Measurements from ENCODE around the gene ATP7A.
A peak's percentile ranks its signal among the peaks of the same experiment; 100 is the strongest.

Gene ATP7A

DNA sequence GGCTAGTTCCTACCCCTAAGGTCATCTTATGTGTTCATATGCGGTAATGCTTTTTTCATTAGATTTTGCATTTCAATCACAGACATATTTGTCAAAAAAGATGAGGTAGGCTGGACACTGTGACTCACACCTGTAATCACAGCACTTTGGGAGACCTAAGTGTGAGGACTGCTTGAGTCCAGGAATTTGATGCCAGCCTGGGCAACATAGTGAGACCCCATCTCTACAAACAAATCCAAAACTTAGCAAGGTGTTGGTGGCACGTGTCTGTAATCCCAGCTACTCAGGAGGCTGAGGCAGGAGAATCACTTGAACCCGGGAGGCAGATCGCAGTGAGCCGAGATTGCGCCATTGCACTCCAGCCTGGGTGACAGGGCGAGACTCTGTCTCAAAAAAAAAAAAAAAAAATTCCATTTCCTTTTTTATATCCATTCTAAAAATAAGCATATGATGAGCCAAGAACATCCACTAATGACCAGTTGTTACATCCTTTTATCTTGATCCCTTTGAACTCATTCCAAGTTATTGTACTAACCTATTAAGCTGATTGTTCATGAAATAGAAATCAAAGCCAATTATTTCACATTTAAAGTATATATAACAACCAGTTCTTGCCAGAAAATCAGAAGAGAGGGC is 35.5 kb downstream of the ATP7A start:
- FAIRE-seq, result no peak

DNA sequence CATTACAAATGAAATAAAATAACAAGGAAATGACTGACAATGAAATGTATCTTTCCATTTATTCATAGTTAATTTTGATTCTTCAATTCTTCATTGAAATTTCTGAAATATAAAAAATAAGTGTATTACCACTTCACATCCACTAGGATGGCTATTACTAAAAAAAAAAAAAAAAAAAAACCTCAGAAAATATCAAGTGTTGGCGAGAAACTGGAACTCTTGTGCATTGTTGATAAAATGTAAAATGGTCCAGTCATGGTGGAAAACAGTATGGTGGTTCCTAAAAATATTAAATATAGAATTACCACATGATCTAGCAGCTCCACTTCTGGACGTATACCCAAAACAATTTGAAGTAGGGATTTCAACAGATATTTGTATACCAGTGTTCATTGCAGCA is 36.1 kb downstream of the ATP7A start:
- peak; percentile 74 for FAIRE-seq

DNA sequence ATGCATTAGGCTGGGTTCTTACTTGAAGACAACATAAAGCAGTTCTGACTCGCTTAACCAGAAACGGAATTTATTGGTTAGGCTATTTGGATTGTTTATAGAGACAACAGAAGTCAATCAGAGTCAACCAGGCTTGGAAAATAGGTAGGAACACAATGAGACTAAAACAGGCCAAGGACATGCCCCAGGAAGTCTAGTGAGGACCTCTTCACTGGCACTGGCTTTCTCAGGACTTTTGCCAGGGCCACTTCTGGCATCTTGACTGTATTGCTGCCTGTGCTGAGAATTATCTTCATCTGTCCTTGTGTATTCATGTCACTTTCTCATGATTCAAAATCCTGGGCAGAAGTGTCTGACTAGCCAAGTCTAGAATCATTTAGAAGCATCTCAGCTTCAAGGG is 39.3 kb downstream of the ATP7A start:
- no peak for FAIRE-seq

DNA sequence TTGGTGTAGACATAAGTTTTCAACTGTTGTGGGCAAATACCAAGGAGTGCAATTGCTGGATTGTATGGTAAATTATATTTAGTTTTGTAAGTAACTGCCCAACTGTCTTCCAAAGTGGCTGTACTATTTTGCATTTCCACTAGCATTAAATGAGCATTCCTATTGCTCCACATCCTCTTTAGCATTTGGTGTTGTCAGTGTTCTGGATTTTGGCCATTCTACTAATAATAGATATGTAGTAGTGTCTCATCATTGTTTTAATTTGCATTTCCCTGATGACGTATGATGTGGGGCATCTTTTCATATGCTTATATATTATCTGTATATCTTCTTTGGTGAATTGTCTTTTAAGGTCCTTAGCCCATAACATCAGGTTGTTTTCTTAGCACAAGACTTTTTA is 41.7 kb downstream of the ATP7A start:
- FAIRE-seq, result no peak

DNA sequence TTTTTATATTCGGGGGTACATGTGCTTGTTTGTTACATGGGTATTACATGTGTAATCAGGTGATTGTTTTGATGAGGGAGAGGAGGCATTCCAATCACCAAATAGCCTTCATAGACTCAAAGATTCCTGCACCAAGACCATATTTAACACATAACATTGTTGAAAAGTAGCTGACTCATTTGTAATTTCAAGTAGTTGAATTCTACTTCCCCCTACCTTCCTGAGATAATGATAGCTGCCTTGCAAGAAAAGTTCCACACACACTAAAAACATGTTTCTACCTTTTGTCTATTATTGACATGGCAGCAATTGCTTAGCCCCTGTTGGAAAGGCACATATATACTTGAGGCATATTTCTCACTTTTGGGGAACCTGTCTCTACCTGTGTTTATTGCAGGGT is 42.8 kb downstream of the ATP7A start:
- FAIRE-seq, result no peak

DNA sequence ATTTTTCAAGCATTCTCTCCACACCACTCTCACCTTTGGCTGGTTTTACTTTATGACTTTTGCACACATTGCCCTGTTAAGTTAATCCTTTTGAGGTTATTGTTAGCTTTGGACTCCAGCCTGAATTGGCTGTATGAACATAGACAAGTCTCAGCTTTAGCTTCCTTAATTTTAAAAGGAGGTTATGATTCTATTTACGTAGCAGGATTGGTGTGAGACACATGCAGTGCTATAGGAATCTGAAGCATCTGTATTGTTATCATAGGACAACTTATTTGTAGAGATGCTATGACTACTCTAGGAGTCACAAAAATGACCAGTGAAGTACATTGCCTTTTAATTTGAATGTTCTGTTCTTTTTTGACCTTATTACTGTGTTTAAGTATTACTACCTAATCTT is 43.2 kb downstream of the ATP7A start:
- FAIRE-seq, result no peak

DNA sequence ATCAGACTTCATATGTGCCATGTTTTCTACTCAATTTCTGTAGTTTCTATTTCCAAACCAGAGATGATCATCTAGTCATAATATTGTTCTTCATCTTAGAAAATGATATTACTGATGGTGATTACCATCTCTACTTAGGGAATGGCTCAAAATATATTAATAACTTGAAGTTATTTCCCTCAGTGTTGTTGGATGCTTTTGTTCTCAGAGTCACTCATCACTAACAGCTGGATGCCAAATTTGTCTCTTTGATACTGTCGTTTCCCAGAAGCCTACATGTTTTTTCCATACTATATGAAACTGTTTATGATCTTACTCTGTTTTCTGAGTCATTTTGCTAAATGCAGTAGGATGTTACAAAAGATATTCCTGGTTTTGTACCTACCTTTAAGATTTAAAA is 50.1 kb downstream of the ATP7A start:
- FAIRE-seq, result no peak

DNA sequence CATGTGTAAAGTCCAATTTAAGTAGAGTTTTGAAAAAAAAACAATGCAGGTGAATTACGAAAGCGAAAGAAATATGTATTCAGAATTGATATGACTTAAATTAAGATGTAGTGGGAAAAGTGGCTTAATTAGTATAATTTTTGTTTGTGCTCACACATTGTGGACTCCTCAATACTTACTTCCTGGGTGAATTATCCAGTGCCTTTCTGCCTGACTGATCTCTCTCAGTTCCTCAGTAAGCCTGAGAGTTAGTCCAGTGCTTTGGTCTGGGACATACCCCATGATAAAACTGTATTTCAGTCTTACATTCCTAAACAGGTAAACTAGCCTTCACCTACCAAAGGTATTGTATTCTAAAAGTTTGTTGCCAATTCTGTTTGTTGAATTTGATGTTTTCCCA is 50.6 kb downstream of the ATP7A start:
- no peak for FAIRE-seq

DNA sequence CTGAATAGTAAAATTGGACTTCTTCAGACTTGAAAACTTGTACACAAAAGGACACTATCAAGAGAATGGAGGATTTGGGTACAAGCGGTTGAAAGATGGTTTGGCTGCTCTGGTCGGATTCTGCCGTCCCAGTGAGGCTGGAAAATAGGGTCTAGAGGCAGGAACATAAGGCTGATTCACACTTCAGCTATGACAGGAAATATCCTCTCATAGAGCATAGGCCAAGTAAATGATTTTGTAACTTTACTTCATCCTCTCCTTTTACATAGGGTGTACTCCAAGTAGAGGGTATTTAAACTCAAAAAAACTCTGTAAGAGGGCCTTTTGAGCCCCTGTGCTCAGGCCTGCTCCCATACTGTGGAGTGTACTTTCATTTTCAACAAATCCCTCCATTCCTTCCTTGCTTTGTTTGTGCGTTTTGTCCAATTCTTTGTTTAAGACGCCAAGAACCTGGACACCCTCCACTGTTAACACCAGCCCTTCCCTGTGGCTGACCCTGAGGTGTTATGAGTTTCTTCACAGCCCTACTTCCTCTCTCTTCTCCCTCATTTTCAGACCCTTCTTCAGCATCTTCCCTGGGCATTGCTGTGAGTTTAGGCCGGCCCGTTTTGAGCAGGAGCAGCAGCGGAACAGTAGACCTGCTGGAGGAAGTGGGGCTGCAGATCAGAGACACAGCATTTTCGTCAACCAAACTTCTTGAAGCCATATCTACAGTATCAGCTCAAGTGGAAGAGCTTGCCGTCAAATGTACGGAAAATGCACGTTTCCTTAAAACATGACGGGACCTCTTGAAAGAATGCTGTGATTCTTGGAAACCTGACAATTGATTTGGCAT is 51.8 kb downstream of the ATP7A start:
- no peak for FAIRE-seq

DNA sequence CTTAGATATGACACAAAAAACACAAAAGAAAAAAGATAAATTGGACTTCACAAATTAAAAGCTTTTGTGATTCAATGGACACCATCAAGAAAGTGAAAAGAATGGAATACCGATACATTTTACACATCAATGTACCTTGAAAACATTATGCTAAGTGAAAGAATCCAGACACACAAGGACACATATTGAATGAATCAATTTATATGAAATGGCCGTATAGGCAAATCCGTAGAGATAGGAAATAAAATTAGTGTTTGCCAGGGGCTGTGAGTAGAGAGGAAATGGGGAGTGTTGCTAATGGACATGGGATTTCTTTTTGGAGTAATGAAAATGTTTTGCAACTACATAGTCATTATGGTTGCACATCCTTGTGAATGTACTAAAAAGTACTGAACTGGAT is 55.9 kb downstream of the ATP7A start:
- no peak for FAIRE-seq

DNA sequence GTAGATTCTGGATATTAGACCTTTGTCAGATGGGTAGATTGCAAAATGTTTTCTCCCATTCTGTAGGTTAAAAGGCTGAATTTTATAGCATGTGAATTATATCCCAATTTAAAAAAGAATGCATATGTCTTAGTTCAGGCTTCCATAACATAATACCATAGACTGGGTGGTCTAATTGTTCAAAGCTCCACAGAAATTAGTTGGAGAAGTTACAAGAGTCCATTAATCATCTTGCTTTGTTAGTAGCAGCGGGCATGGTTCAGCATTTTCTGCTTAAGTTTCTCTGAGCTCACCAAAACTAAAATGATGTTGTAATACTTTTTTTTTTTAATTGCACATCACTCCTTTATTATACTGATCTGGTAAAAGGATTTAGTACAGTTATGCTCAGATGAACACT is 57.1 kb downstream of the ATP7A start:
- FAIRE-seq, result no peak

DNA sequence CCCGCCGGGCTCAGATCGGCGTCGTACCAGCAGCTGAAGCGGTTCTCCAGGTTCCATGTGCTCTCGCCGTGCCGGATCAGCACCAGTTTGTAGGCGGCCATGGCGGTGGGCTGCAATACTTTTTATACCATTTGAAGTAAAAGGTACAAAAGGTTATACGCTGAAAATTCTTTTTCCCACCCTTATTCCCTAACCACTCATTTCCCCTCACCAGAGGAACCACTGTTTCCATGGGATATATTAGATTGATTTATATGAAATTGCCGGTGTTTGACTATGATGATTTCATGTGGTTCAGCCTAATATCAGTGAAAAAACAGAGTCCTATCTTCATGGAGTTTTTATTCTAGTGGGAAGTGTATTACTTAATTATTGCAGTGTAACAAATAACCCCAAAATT is 59.0 kb downstream of the ATP7A start, which contains the start of gene PGAM4:
TSS of gene PGAM4 (minus strand) at position 101 of the 400 bp plus-strand sequence. CDS start at position 101, 0 bp downstream.
- FAIRE-seq, result no peak

DNA sequence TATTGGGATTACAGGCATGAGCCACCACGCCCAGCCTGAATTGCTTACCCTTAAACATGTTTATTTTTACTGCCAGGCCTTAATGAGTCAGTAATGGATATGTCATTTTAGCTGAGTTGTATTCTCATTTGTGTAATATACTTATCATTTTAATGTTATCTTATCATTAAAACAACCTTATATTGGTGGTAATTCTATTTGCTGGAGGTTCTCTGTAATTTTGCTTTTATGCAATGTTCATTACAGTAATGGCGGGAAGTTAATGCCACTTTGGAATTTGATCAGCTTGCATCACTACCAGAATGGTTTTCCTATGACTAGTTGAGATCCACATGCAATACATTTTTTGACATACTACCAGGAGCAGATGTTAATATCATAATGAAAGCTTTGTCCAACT is 65.3 kb downstream of the ATP7A start:
- FAIRE-seq, result no peak

DNA sequence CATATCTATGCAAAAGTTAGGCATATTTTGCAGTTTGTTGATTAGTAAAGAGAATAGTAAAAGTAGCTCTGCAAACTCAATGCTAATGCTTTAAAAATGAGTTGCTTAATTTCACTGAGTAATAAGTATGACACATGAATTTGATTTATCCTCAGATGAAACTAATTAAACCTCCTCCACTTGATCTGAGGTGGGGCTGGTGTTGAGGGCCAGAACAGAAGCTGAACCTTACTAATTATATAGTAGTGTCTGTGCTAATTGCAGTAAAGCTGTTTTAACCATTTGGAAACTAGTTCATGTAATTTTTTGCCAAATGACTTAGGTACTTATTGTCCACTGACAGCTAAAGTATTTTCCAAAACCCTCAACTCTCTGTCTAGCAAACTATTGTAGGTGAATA is 66.6 kb downstream of the ATP7A start:
- no peak for FAIRE-seq

DNA sequence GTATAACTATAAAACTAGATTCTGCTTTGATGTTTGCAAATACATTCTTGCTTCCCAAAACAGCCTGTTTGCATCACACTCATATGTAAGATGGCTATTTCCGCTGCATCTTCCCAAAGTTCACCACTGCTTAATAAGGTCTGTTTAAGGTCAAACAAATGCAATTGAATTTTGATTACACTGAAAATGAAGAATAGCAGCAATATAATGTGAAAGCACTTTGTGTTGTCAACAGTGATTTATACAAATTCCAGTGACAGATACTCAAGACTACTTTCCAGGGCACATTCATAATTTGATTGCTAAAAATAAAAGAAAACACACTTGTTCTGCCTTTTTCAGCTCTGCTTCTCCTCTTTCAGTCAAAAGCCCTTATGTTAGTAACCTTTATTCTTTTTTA is 67.0 kb downstream of the ATP7A start:
- no peak for FAIRE-seq

DNA sequence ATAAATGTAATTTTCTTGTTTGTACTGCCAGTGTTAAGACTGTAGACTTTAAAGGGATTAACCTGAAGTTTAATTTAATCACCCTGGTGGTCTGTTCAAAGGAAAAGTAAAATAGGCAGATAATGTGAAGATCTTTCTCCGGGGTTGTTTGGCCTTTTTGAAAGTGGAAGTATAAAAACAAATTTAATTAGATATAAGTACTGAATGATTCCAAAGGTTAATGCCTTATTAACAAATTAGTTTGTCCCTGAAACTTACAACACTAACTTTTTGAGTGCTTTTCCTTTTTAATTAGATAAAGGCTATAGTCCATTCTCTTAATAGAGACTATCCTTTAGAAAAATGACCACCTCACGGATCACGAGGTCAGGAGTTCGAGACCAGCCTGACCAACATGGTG is 69.4 kb downstream of the ATP7A start:
- FAIRE-seq, result no peak

DNA sequence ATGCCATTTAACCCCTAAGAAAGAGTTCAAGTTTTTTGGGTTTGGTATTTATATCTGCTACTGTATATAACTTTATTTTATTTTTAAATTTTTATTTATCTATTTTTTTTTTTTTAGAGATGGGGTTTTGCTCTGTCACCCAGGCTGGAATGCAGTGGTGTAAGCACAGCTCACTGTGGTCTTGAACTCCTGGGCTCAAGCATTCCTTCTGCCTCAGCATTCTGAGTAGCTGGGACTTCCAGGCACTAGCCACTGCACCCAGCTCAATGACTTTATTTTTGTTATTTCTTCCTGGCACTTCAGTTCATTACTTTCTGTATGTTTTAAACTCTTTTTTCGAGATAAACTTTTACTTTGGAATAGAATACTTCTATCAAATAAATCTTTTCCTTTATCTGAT is 101.4 kb downstream of the ATP7A start:
- no peak for FAIRE-seq

DNA sequence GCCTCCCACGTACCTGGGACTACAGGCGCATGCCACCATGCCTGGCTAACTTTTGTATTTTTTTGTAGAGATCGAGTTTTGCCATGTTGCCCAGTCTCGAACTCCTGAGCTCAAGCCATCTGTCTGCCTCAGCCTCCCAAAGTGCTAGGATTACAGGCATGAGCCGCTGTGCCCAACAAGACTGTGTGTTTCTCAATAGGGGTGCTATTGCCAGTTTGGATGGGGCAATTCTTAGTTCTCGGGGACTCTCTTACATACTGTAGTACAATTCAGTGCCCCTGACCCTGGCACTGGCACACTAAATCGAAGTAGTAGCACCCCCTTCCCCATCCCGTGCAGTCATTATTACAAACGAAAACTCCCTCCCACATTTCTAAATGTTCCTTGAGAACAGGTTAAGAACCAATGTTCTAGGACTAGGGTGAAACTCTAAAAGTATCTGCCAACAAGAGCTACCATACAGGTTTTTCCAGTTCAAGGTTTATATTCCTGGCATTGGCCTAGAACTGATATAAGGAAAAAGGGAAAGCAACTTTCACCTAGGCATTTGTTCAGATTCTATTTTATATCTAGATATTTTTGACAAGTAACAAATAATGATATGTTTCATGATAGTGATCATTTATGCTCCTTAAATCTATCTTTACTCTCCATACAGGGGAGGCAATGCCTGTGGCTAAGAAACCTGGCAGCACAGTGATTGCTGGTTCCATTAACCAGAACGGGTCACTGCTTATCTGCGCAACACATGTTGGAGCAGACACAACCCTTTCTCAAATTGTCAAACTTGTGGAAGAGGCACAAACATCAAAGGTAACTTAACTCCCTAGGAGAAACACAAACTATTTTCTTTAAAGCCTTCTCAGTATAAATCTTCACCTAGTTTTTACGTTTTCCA is 109.3 kb downstream of the ATP7A start:
- FAIRE-seq, result no peak

DNA sequence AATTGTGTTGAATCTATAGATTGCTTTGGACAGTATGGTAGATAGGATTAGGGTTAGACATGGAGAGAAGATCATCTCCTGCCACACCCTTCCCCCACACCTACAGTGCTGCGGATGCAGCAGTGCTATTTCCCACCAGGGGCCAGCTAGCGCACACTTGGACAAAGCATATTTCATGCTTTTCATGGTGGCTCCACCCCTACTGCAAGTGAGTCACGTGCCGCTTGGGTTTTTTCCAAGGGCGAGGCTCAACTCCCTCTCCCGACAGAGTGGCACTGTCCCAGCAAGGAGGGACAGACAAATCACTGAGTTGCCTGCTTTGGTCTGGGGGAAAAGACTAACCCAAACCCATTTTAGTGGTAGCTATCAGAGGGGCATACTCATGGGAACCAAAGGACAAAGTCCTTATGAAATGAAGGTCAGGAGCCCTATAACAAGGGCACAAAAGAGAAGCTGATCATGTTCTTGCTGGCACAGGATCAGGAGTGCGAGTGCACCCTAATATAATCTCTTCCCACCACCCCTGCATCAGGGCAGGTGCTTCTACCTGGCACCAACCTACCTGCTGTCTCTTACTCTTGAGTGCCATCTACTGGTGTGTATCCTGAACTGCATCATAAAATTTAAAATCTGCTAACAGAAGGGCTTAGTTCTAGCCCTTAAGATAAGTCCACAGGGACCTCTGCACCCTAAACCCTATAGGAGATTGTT is 114.0 kb downstream of the ATP7A start:
- peak; percentile 41 for FAIRE-seq

DNA sequence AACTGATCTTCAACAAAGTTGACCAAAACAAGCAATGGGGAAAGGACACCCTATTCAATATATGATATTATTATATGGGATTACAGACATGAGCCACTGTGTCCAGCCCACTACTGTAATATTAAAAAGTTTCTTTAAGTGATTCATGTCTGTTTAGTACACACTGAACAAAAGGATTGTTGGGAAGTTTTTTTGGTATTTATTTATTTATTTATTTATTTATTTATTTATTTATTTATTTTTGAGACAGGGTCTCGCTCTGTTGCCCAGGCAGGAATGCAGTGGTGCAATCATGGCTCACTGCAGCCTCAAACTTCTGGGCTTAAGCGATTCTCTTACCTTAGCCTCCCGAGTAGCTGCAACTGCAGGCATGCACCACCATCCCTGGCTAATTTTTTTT is 117.3 kb downstream of the ATP7A start:
- FAIRE-seq, result no peak

DNA sequence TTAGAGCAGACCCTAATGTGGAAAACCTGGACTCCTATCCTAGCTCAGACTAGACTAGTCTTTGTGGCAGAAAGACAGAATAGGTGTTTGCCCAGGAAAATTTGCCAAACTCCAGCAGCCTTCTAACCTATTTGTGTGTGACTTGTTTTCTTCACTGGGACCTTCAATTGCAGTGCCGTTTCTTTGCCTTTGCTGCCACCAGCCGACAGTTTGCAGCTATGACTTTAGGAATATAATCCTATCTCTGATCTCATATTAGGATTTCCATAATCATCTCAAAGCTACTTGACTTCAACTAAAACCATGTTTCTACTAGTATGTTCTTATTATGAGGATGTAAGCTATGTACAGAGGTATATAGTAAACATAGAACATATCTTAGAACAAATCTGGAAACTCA is 119.2 kb downstream of the ATP7A start:
- peak; percentile 82 for FAIRE-seq

DNA sequence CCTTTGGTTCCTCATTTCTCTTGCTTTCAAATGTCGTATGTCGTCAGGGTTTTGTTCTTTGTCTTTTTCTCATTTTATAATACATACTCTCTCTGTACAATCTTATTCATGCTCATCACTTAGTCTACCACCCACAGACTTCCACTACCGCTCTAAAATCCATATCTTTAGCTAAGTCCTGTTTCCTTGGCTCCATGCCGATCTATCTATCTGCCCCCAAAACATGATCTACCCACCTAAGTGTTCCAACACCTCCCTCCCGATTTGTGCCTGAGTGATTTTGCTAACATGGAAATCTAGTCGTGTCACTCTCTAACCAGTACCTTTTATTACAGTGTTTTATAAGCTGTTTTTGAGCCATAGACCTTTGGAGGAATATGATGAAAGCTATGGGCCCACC is 124.6 kb downstream of the ATP7A start:
- no peak for FAIRE-seq

DNA sequence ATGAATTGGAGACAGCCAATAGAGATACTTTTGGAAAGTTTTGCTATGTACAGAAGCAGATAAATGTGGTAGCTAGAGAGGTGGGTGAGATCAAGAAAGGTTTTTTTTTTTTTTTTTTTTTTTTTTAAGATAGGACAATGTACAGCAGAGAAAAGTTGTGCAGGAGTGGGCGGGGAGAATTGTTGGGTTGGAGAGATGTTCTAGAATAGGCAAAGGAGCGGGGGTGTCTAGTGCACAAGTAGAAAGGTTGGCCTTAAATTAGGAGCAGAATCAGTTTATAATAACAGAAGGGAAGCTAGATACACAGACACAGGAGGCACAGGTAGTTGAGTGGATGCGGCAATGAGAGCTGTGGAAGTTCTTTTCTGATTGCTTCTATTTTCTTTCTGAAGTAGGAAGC is 127.4 kb downstream of the ATP7A start:
- no peak for FAIRE-seq
